LNCaP clone FGC (cell line): ENCODE measurements around the gene THAP4.
"Not testable (repeated sequence)": the region's sequence is repeated elsewhere in the genome, so short reads cannot be mapped to it uniquely, and the experiment has no call there.

Experiments
- DNase-seq: peaks from one replicate; pipeline ENCODE4 v3.0.0-alpha.2; 2011; ENCODE audit warnings: low read depth
- H3K4me3 ChIP-seq: 2 replicates; pipeline ENCODE4 v1.5.1; 2011; ENCODE audit warnings: mild to moderate bottlenecking, low read depth, low read length, control low read depth
- CTCF ChIP-seq: IDR thresholded peaks from 2 replicates; pipeline ENCODE4 v1.5.1; 2012; ENCODE audit warnings: mild to moderate bottlenecking; ENCODE audit not compliant: control insufficient read depth, insufficient read depth; ENCODE audit errors: extremely low read depth

Gene THAP4

GRCh38 chr2:241592126-241592845 is 44.7 kb downstream of the THAP4 start:
- TF ChIP-seq CTCF: no peak
- no peak overlapping the region for H3K4me3 ChIP-seq
- no peak for DNase-seq

DNA sequence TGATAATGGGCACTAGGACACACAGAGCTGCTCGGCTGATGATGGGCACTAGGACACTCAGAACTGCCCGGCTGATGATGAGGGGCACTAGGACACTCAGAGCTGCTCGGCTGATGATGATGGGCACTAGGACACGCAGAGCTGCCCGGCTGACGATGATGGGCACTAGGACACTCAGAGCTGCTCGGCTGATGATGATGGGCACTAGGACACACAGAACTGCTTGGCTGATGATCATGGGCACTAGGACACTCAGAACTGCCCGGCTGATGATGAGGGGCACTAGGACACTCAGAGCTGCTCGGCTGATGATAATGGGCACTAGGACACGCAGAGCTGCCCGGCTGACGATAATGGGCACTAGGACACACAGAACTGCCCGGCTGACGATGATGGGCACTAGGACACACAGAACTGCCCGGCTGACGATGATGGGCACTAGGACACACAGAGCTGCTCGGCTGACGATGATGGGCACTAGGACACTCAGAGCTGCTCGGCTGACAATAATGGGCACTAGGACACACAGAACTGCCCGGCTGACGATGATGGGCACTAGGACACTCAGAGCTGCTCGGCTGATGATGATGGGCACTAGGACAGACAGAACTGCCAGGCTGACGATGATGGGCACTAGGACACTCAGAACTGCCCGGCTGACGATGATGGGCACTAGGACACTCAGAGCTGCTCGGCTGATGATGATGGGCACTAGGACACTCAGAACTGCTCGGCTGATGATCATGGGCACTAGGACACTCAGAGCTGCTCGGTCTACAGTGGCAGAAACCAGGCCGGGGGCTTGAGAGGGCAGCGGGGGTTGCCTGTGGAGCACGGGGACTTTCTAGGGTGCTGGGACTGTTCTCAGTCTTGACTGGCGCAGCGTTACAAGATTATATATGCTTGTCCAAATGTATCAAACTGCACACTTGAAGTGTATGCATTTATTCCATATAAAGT is 46.2 kb downstream of the THAP4 start:
- not testable (repeated sequence) for H3K4me3 ChIP-seq, DNase-seq

GRCh38 chr2:241589863-241590262 is 47.1 kb downstream of the THAP4 start:
- H3K4me3 ChIP-seq, DNase-seq: not testable (repeated sequence)

DNA sequence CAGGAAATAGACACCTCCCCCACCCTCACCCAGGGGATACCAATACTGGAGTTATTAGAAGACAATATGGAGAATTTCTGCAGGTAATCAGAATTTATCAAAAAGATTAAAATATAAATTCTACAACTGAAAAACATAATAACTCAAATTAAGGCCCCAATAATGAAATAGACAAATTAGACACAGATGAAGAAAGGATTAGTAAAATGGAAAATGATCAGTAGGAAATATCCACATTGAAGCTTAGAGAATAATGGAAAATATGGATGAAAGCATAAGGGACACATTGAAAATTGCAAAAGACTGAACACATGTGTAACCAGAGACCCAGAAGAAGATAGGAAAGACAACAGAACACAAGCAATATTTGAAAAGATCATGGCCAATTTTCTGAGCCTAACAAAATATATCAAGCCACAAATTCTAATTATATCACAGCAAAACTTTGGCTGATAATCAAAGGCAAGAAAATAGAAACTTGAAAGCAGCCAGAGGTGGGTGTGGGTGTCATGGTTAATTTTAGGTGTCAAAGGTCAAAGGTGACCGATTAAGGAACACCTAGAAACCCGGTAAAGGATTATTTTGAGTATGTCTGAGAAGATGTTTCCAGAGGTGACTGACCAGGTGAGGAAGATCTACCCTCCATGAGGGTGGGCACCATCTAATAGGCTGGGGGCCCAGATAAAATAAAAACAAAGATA is 50.2 kb downstream of the THAP4 start:
- no peak for DNase-seq
- TF ChIP-seq CTCF: no peak
- no peak overlapping the region for H3K4me3 ChIP-seq

- H3K4me3 ChIP-seq: no peak overlapping the region
- DNase-seq: no peak
- no peak for TF ChIP-seq CTCF
Measured at GRCh38 chr2:241584436-241584835, 52.5 kb downstream of the THAP4 start.

DNA sequence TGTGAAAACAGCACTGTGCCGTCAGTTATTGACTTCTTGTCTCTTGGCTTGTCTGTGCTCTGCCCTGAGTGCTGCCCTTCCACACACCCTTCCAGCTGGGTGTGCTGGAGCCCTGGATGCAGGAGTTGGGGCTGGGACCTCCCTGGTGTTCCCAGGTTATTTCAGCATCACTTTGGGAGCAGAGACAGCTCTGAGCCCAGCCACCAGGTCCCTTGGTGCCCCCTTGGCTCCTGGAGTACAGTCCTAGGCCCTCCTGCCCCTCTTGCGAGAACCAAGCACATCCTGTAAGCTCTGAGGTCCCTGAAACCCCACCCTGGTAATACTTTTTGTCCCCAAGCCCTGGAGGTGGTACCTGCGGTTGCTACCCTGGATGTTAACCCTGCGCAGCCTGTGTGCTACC is 54.2 kb downstream of the THAP4 start:
- no peak for DNase-seq
- no peak overlapping the region for H3K4me3 ChIP-seq
- no peak for TF ChIP-seq CTCF

DNA sequence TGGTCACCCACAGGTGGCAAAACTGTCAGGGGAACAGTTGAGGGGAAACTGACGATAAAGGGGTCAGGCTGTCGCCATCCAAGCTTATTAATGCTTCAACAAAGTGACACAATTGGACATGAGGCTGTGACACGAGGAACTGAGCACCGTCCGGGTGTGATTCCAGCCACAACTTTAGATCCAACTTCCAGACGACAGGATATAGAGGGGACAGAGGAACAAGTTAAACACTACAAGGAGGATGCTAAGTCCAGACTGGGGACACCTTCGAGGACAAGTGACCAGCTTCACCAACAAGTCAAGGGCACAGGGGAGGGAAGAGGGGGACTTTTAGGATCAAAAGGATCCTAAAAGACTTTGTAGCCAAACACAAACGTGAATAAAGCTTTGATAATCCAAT is 54.6 kb downstream of the THAP4 start:
- H3K4me3 ChIP-seq: no peak overlapping the region
- DNase-seq: no peak
- TF ChIP-seq CTCF: no peak
